HG03280 (cell line): ENCODE results near the gene YY1.

Experiments used
- ATAC-seq: cut with Tn5 transposase; IDR thresholded peaks from one replicate; pipeline ENCODE4 v1.9.1; 2021; ENCODE audit warnings: mild to moderate bottlenecking, moderate library complexity; ENCODE audit not compliant: unreplicated experiment

The YY1 gene

DNA sequence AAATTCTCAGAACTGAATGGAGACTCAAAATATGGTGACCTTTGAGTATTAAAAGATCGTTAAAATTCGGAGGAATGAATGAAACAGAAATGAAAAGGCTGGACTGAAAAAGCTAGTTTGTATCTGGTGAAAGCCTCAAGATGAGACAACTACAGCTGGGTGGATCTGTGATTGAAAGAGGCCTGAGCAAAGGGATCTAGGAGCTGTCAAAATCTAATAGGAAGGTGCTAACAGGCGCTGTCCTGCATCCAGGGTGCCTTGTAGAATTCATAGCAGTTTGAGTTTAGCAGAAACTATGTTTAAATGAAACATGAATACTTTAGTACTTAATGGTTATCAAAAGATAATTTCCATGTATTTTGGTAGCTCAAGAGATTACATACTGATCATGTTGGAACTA lies 2.3 kb downstream of the YY1 start:
- no peak for ATAC-seq

- no peak for ATAC-seq
These were observed 4.1 kb downstream of the YY1 start for GRCh38 chr14:100243020-100243419.

GRCh38 chr14:100246809-100247428 lies 8.0 kb downstream of the YY1 start:
- ATAC-seq: no peak

GRCh38 chr14:100250732-100251465 lies 12.0 kb downstream of the YY1 start:
- ATAC-seq: no peak

DNA sequence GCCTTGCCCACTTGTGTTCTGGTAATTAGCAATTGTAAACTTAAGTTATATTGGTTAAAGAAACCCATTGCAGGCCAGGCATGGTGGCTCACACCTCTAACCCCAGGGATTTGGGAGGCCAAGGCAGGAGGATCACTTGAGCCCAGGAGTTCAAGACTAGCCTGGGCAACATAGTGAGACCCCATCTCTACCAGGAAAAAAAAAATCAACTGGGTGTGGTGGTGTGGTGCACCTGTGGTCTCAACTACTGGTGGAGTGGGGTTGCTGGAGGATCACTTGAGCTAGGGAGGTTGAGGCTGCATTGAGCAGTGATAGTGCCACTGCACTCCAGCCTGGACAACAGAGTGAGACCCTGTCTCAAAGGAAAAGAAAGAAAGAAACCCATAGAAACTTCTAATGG lies 13.7 kb downstream of the YY1 start:
- no peak for ATAC-seq

DNA sequence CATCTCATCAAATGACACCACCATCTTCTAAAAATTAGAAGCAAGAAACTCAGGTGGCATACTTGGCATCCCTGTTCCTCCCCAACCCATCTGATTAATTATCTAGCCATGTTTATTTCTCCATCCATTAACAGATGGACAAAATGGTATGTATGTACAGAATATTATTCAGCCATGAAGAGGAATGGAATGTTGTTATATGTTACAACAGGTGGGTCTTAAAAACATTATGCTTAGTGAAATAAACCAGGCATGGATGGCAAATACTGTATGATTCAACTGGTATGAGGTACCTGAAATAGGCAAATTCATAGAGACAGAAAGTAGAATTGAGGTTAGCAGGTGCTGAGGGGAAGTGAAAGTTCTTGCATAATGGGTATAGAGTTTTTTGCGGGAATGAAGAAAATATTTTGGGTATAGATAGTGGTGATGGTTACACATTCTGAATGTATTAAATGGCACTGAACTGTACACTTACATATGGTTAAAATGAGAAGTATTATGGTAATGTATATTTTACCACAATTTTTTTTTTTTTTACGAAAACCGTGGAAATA lies 17.5 kb downstream of the YY1 start:
- peak; percentile 48 for ATAC-seq

- ATAC-seq: no peak
These were observed 22.7 kb downstream of the YY1 start for GRCh38 chr14:100261621-100262020.

DNA sequence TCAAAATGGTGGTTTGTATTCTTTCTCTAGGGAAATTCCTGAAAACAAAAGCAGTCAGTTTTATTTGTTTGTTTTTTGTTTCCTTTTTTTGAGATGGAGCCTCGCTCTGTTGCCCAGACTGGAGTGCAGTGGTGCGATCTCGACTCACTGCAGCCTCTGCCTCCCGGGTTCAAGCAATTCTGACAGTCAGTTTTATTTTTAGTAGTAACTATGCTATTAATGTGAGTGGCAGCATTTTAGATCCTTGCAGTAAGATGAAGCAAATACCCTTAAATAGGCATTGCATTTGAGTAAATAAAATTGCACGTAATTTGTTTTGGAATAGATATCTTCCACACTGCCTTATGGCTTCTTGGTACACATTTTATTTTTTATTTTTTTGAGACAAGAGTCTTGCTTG lies 23.6 kb downstream of the YY1 start:
- no peak for ATAC-seq

GRCh38 chr14:100263141-100263540 lies 24.2 kb downstream of the YY1 start:
- ATAC-seq: no peak

DNA sequence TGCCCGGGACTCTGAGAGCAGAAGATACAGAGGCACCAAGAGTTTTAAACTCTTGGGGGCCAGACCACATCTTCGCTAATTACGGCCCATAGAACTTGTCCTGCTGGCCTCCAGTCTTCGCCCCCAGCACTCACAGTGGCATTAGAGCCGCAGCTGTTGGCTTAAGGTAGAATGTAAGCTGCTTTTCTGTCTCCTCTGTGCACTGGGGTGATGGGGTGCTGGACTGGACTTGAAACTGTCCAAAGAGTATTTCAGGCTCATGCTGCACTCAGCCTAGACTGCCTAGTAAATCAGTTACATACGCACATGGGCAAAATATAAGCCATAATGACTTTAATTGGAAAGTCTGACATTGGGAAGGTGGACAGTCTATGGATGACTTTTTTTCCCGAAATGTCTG lies 29.0 kb downstream of the YY1 start:
- ATAC-seq: no peak

DNA sequence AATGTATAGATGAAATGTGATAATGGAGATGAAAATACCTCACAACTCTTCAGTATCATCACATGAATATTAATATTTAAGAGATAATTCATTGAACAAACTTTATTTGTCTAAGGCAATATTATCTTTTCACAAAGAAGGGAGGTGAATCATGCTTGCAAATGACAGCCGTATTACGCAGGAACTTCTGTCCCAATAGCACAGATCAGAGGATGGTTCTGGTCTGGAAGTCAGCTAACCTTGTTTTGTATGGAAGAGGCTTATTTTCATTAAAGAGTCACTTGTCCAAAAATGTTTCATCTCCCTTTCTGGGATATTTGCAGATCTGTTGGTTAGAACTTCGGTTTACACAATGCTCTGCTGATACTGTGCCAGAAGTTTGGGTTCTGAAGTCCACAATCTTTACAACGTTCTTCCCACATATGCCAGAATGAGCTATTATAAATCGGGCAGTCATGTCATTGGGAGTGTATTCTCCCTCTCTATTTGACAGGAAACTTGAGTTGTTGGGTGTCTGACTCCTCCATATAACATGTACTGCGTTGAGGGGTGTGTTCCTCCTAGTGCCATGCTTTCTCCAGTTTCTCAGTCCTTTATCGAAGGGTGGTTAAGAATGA lies 29.8 kb downstream of the YY1 start:
- no peak for ATAC-seq

DNA sequence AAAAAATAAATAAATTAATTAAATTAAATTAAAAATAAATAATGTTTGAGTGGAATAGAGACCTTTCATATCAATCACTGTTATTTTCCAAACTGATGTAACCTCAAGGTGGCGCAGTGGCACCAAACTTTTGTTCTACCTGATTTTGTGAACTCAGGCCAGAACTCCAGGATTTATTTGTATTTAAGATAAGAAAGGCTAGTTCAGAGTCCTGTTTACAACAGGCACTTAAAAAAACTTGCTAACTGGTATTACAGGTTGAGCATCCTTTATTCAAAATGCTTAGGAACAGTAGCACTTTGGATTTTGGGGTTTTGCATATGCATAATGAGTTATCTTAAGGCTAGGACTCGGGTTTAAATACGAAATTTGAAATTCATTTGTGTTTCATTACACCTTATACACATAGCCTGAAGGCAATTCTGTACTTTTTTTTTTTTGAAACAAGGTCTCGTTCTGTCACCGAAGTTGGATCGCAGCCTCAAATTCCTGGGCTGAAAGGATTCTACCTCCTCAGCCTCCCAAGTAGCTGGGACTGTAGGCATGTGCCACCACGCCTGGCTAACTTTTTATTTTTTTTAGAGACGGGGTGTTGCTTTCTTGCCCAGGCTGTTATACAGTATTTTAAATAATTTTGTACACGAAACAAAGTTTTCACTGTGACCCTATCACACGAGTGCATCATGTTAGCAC lies 32.4 kb downstream of the YY1 start:
- ATAC-seq: no peak

DNA sequence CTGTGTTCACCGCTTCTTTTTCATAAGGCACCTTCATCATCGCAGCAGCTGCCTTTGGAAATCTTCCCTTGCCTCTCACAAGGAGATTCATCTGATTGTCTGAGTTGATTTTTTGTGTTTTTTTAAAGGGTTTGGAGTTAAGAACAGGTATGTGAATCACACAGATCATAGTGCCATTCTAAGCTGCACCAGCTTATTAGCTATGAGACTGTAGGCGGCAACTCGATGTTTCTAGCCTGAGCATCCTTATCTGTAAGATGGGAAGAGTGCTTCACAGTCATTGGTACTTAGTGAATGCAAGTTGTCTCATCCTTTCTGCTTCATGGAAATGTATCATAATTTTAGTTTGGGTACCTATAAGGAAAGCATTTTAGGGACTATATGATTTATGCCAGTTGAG lies 35.3 kb downstream of the YY1 start:
- no peak for ATAC-seq

GRCh38 chr14:100275214-100275613 lies 36.3 kb downstream of the YY1 start:
- no peak for ATAC-seq

- no peak for ATAC-seq
These were observed 39.8 kb downstream of the YY1 start for GRCh38 chr14:100278702-100279101.

DNA sequence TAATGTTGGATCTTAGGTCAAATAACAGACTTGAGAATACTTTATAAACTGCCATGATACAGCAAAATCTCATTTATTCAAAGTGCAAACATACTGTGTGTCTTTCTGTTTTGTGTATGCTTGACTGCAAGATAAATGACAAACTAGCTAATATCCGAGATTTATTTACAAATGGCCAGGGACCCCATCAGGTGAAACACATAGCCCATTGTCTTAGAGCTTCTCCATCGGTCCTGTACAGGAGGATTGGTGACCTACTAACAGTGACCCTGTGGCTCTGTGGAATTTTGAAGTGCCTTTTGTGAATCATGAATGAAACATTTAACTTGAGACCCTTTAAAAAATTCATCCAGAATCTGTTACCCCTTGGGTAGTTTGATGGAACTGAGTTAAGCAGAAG lies 40.2 kb downstream of the YY1 start:
- no peak for ATAC-seq

- ATAC-seq: no peak
These were observed 40.6 kb downstream of the YY1 start for GRCh38 chr14:100279563-100279962.

DNA sequence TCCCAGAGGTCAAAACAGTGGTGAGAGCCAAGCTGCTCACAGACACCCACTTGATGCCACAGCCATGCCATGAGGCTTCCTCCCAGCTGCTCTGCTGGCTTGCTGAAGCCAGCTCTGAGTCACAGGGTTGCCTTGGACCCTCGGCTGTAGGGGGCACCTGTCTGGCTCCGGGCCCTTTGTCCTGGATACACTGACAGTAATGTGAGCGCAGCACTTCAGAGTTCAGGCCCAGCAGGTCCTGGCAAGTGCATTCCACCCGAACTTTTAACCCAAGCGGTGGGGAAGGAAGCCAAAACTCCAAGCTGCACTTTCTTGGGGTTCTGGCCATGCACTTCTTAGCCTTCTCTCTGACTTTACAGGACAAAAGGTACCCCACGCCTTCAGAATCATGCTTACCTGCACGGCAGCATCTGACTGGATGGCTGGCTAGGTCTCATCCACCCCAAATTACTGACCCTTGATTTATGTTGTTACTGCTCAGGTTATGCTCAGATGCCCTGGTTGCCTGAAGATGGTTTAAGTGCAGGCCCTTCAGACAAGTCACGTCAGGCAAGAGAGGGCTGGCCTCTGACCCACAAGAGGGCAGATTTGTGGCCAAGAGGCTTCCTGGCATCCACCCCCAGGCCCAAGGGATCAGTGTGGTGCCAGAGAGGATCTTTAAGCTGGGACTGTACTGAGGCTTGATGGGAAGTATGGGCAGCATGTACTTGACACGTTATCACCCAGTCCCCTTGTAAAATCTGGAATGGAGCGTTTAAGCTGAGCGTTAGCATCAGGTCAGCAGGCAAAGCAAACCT lies 42.5 kb downstream of the YY1 start:
- ATAC-seq: no peak

DNA sequence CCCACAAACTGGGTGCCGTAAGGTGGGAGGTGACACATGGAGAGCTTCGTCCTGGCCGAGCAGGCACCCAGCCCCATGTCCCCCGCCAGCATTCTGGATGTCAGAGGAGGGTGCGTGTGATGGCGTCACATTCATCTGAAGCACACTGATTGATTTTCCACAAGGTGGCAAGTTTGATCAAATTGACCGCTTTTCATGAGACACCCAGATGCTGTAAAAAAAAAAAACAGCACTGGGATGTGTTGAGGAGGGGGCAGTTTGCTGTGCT lies 43.1 kb downstream of the YY1 start:
- ATAC-seq: no peak

- no peak for ATAC-seq
These were observed 43.9 kb downstream of the YY1 start for GRCh38 chr14:100282766-100283419.
